Naive B cell (primary cell): ENCODE data around the gene TAS1R3. TPM values are rescaled to one million over a fixed set of nuclear protein-coding genes. Genes with fewer than 3 reads are reported as not detected.
"Not testable (repeated sequence)": the region's sequence is repeated elsewhere in the genome, so short reads cannot be mapped to it uniquely, and the experiment has no call there.

ENCODE experiments used
- ATAC-seq, 2 donors: fragments of 150-1000 bp; cut with Tn5 transposase; 2 replicates each; pipeline ENCODE4 v1.10.0; 2021; ENCODE audit warnings: low read depth in 2 of 2, mild to moderate bottlenecking in 2 of 2, moderate library complexity in 2 of 2
- DNase-seq: peaks from one replicate; pipeline ENCODE4 v3.0.0; 2022
- H3K27ac Mint-ChIP-seq, 6 donors: one replicate each; pipeline ENCODE4 v1.8.0; 2020 to 2022; ENCODE audit warnings: mild to moderate bottlenecking in 6 of 6, mixed read lengths in 6 of 6, moderate library complexity in 5 of 6, inconsistent platforms in 2 of 6
- H3K27me3 Mint-ChIP-seq, 3 donors: one replicate each; pipeline ENCODE4 v1.8.0; 2021 to 2022; ENCODE audit warnings: mixed read lengths in 3 of 3, mild to moderate bottlenecking in 1 of 3
- H3K36me3 Mint-ChIP-seq, 2 donors: one replicate each; pipeline ENCODE4 v1.8.0; 2020 to 2022; ENCODE audit warnings: mixed read lengths in 2 of 2, inconsistent platforms in 1 of 2, mild to moderate bottlenecking in 1 of 2
- H3K4me1 Mint-ChIP-seq, 3 donors: one replicate each; pipeline ENCODE4 v1.8.0; 2020 to 2022; ENCODE audit warnings: mixed read lengths in 3 of 3, inconsistent platforms in 1 of 3, mild to moderate bottlenecking in 1 of 3, moderate library complexity in 1 of 3
- H3K4me3 Mint-ChIP-seq, 8 donors: one replicate each; pipeline ENCODE4 v1.8.0; 2020 to 2022; ENCODE audit warnings: mild to moderate bottlenecking in 8 of 8, mixed read lengths in 8 of 8, moderate library complexity in 8 of 8, inconsistent platforms in 2 of 8
- H3K9me3 Mint-ChIP-seq, 7 donors: one replicate each; pipeline ENCODE4 v1.8.0; 2020 to 2022; ENCODE audit warnings: mixed read lengths in 7 of 7, mild to moderate bottlenecking in 5 of 7, inconsistent platforms in 2 of 7, moderate library complexity in 1 of 7
- polyA plus RNA-seq, 6 donors: library from polyadenylated mRNA; unstranded; fragments of 300-500 nt; fragmentation: Illumina TruSeq; gene quantifications; one replicate each; pipeline ENCODE4 v1.2.3, GENCODE V29; 2021; ENCODE audit warnings: low read depth in 6 of 6

The TAS1R3 gene
- polyA plus RNA-seq, 6 donors from 2014 or later, result 0.28 to 0.44 (median 0.31) TPM; not detected in 3

GRCh38 chr1:1308756-1309250 is 22.3 kb upstream of the TAS1R3 start:
- DNase-seq, result no peak

GRCh38 chr1:1309251-1310108 is 21.6 kb upstream of the TAS1R3 start:
- H3K36me3 Mint-ChIP-seq, result no peaks in the 10 kb centered on the region
- DNase-seq (no peak), ATAC-seq (no peak)
- no peaks in the 10 kb centered on the region for H3K9me3 Mint-ChIP-seq
- H3K4me1 Mint-ChIP-seq, result peaks cover 18 to 28% (median 20%) of the 10 kb centered on the region in 3 donors
- peak overlapping the region in 3 of 6 donors; percentile 42 to 79 (median 47) for H3K27ac Mint-ChIP-seq
- H3K4me3 Mint-ChIP-seq, result peak overlapping the region; percentile 34 to 89 (median 74)
- no peaks in the 10 kb centered on the region for H3K27me3 Mint-ChIP-seq

More at GRCh38 chr1:1308756-1309250, 22.3 kb upstream of the TAS1R3 start:
- Mint-ChIP-seq H3K4me3 (peak overlapping the region; percentile 79 to 95 (median 86)), H3K9me3 (no peaks in the 10 kb centered on the region), H3K36me3 (no peaks in the 10 kb centered on the region), H3K27me3 (no peaks in the 10 kb centered on the region), H3K27ac (peak overlapping the region; percentile 70 to 96 (median 86)), H3K4me1 (peaks cover 19 to 30% (median 20%) of the 10 kb centered on the region in 3 donors)
- no peak for ATAC-seq

DNA sequence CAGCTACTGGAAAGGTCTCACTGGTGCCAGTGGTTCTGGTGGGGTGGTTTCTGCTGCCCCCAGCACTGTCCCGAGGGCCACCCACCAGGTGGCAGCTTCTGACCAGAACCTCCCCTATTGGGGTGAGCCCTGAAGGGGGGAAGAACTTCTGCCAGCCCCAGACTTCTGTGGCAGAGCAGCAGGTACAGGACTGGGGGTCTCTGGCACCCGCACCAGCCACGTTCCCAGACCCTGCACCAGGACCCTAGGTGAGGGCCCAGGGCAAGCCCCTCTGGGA is 21.0 kb upstream of the TAS1R3 start:
- peaks cover 18 to 26% (median 20%) of the 10 kb centered on the region in 3 donors for H3K4me1 Mint-ChIP-seq
- H3K4me3 Mint-ChIP-seq, result peak overlapping the region in 7 of 8 donors; percentile 19 to 89 (median 70)
- no peaks in the 10 kb centered on the region for H3K27me3 Mint-ChIP-seq
- no peaks in the 10 kb centered on the region for H3K36me3 Mint-ChIP-seq
- no peak overlapping the region for H3K27ac Mint-ChIP-seq
- no peak for DNase-seq
- H3K9me3 Mint-ChIP-seq, result no peaks in the 10 kb centered on the region
- ATAC-seq, result no peak

DNA sequence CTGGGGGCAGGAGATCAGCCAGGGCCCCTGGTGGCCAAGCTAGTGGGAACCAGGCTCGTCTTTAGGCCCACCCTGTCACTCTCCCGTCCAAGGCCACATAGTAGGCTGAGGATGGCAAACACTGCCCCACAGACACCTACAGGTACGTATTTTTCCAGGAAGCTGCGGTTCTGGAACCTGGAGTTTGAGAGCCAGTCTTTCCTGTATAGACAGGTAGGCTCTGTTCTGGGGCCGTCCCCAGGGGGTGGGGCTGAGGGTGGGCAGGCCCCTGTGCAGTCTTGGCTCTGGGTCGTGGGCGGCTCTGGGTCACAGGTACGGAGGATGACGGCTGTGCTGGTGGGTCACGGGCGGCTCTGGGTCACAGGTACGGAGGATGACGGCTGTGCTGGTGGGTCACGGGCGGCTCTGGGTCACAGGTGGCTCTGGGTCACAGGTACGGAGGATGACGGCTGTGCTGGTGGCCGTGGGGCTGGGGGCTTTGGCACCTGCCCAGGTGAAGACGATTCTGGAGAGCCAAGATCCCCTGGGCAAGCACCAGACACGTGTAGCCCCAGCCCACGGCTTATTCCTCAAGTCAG is 20.5 kb upstream of the TAS1R3 start:
- Mint-ChIP-seq H3K27me3 (no peaks in the 10 kb centered on the region), H3K4me3 (peak overlapping the region in 6 of 8 donors; percentile 24 to 87 (median 76)), H3K27ac (peak overlapping the region in 2 of 6 donors; percentile 49 to 65), H3K36me3 (no peaks in the 10 kb centered on the region), H3K4me1 (peaks cover 15 to 23% (median 21%) of the 10 kb centered on the region in 3 donors), H3K9me3 (no peaks in the 10 kb centered on the region)
- DNase-seq (no peak), ATAC-seq (no peak)

DNA sequence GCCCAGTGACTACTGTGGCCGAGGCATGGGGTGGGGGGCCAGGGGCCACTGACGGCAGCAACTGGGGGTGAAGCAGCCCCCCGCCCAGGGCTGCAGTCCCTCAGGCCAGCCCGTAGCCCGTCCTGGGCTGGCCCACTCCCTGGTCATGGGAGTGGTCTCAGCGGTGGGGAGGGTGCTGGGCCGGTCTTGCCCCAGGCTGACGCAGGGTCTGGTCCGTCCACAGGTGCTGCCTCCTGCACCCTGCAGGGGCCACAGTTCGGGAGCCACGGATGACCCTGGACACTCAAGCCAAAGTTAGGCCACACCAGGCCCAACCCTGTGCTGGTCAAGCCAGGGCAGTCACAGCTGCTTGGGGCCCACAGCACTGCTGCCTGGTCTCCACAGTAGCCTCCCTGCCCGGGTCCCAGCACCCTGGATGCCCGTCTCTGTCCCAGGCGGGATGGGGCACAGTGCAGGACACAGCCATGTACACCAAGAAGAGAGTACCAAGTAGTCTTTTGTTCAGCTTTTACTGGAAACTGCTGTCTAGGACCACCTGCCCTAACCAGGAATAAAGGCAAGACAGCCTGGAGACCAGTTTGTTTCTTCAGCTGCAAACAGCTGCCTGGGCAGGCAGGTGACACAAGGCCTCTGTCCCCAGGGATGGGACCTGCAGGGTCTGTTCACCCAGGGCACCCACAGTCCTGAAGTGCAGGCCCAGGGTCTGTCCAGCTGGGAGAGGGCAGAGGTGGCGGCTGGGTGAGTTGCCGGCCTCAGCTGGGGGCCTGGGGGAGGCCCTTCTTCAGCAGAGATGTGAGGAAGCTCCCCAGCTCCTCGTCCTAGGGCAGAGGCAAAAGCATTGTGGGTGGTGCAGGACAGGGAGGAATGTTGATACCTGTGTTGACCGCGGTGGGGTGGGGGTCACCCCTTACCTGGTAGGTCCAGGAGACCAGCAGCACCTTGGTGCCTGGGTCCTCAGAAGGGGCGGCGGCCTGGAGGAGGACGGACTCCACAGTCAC is 19.7 kb upstream of the TAS1R3 start:
- H3K4me1 Mint-ChIP-seq, result peaks cover 8 to 14% (median 14%) of the 10 kb centered on the region in 3 donors
- H3K9me3 Mint-ChIP-seq, result no peaks in the 10 kb centered on the region
- no peaks in the 10 kb centered on the region for H3K27me3 Mint-ChIP-seq
- no peaks in the 10 kb centered on the region for H3K36me3 Mint-ChIP-seq
- peak overlapping the region in 3 of 8 donors; percentile 63 to 87 (median 72) for H3K4me3 Mint-ChIP-seq
- H3K27ac Mint-ChIP-seq, result peak overlapping the region in 1 of 6 donors; percentile 38
- DNase-seq (no peak), ATAC-seq (no peak)

- ATAC-seq (no peak), DNase-seq (no peak)
- Mint-ChIP-seq H3K4me1 (peaks cover 2 to 5% (median 5%) of the 10 kb centered on the region in 3 donors), H3K4me3 (no peak overlapping the region), H3K27ac (no peak overlapping the region), H3K9me3 (no peaks in the 10 kb centered on the region), H3K27me3 (no peaks in the 10 kb centered on the region), H3K36me3 (no peaks in the 10 kb centered on the region)
Measured at GRCh38 chr1:1312450-1313314, 18.4 kb upstream of the TAS1R3 start.

- H3K4me3 Mint-ChIP-seq, result peak overlapping the region in 1 of 8 donors; percentile 19
- no peak overlapping the region for H3K27ac Mint-ChIP-seq
- peaks cover 2 to 5% (median 5%) of the 10 kb centered on the region in 3 donors for H3K4me1 Mint-ChIP-seq
- no peaks in the 10 kb centered on the region for H3K36me3 Mint-ChIP-seq
- DNase-seq, result no peak
- H3K9me3 Mint-ChIP-seq, result no peaks in the 10 kb centered on the region
- ATAC-seq, result no peak
- no peaks in the 10 kb centered on the region for H3K27me3 Mint-ChIP-seq
Measured at GRCh38 chr1:1313500-1314236, 17.4 kb upstream of the TAS1R3 start.

- no peaks in the 10 kb centered on the region for H3K36me3 Mint-ChIP-seq
- no peak overlapping the region for H3K27ac Mint-ChIP-seq
- H3K4me3 Mint-ChIP-seq, result no peak overlapping the region
- peaks cover 4 to 8% (median 5%) of the 10 kb centered on the region in 3 donors for H3K4me1 Mint-ChIP-seq
- H3K9me3 Mint-ChIP-seq, result no peaks in the 10 kb centered on the region
- DNase-seq, result no peak
- H3K27me3 Mint-ChIP-seq, result no peaks in the 10 kb centered on the region
- no peak for ATAC-seq
Measured at GRCh38 chr1:1314237-1314586, 16.9 kb upstream of the TAS1R3 start.

- H3K9me3 Mint-ChIP-seq, result no peaks in the 10 kb centered on the region
- no peak overlapping the region for H3K27ac Mint-ChIP-seq
- H3K27me3 Mint-ChIP-seq, result no peaks in the 10 kb centered on the region
- H3K36me3 Mint-ChIP-seq, result no peaks in the 10 kb centered on the region
- no peak overlapping the region for H3K4me3 Mint-ChIP-seq
- no peak for ATAC-seq
- H3K4me1 Mint-ChIP-seq, result peaks cover 5 to 14% (median 5%) of the 10 kb centered on the region in 3 donors
- no peak for DNase-seq
Measured at GRCh38 chr1:1314678-1315335, 16.3 kb upstream of the TAS1R3 start.

GRCh38 chr1:1315435-1315954 is 15.6 kb upstream of the TAS1R3 start:
- no peaks in the 10 kb centered on the region for H3K9me3 Mint-ChIP-seq
- H3K4me1 Mint-ChIP-seq, result peaks cover 5 to 20% (median 9%) of the 10 kb centered on the region in 3 donors
- no peak for DNase-seq
- no peak overlapping the region for H3K4me3 Mint-ChIP-seq
- no peaks in the 10 kb centered on the region for H3K36me3 Mint-ChIP-seq
- ATAC-seq, result no peak
- no peaks in the 10 kb centered on the region for H3K27me3 Mint-ChIP-seq
- H3K27ac Mint-ChIP-seq, result peak overlapping the region in 1 of 6 donors; percentile 22

GRCh38 chr1:1316199-1316598 is 14.9 kb upstream of the TAS1R3 start:
- H3K27me3 Mint-ChIP-seq, DNase-seq, ATAC-seq, H3K36me3 Mint-ChIP-seq, H3K9me3 Mint-ChIP-seq, H3K27ac Mint-ChIP-seq: not testable (repeated sequence)
- peak overlapping the region in 1 of 8 donors; percentile 27 for H3K4me3 Mint-ChIP-seq
- peaks cover 5 to 20% (median 9%) of the 10 kb centered on the region in 3 donors for H3K4me1 Mint-ChIP-seq
